Measurements from ENCODE around the gene RAI1.
"Not testable (repeated sequence)": the region's sequence is repeated elsewhere in the genome, so short reads cannot be mapped to it uniquely, and the experiment has no call there.

Gene RAI1

DNA sequence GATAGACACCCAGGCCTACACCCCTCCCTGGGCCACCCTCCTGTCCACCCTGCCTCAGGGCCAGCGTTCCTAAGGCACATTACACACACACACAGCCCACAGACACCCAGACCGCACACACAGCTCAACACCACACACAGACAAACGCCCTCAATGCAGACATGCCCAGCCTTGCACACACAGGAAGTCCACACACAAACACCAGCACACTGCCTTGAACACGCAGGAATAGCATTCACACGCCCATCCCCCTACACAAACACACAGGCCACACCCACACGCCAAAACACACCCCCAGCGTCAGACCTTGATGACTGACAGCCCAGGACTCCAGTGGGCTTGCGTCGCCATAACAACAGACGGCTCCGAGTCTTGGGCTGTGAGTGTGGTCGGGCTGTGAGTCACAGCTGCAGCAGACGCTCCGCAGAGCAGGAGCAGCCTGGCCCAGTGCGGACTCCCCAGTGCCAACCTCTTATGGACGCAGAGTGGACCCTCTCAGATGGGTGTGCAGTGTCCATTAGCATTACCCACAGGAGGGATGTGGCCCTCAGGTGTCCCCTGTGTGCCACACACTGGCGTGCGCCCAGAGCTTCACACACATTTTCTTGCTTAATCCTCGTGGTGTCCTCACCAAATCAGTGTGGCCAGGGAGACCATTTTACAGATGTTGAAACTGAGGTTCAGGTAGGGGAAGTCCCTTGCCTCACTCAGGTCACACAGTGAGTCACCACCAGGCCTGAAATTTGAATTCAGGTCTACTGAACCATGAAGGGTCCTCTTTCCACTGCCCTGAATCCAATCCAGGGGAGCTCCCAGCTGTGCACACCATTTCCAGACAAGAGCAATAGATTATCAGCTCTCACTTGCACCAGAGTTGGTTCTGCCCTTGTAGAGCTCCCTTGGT, 17.8 kb upstream of the RAI1 start:
- DNase-seq: no peak

DNA sequence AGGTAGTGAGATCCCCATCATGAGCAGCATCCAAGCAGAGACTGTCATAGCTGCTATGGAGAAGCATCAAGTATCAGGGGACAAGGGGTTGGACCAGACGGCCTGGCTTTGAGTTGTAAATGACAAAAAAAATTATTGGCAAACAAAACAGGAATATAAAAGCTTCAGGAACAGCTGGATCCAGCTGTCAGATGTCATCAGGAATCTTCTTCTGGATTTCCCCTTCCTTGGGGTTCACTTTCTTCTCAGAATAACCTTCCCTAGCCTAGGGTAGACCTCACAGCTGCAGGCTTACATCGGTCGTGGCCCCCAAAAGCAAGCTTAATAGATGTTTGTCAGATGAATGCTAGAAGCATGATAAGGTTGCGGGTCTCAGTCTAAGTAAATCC, 17.2 kb upstream of the RAI1 start:
- DNase-seq: no peak

DNA sequence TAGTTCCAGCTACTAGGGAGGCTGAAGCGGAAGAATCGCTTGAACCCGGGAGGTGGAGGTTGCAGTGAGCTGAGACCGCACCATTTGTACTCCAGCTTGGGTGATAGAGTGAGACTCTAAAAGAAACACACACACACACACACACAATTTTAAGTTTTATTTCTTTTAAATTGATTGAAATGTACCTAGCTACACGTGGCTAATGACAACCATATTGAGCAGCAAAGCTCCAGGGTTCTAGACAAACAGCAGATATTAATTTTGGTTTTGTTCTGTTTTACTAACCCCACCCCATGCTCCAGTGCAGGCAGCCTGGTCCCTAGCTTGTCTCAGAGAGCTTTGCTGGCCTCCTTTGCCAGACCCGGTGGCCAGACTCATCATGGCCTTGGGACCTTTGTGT, 16.0 kb upstream of the RAI1 start:
- DNase-seq: no peak

- DNase-seq: no peak
Observed at GRCh38 chr17:17666111-17666714, 15.0 kb upstream of the RAI1 start.

DNA sequence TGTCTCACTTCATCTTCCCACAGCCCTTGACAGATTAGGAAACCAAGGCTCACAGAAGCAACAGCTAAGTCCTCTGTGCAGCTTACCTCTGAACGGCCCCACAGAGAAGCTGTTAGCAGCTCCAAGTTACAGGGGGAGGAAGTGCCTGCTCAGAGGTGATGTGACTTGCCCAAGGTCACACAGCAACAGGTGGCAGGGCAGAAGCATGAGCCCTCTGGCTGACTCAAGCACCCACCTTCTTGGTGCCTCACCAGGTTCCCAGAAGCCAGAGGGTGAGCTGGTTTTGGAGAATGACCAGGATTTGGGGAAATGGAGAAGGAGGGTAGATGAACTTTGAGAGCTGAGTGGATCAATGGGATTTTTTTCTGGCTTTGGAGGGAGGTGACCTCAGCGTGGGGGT, 14.0 kb upstream of the RAI1 start:
- DNase-seq: no peak

DNA sequence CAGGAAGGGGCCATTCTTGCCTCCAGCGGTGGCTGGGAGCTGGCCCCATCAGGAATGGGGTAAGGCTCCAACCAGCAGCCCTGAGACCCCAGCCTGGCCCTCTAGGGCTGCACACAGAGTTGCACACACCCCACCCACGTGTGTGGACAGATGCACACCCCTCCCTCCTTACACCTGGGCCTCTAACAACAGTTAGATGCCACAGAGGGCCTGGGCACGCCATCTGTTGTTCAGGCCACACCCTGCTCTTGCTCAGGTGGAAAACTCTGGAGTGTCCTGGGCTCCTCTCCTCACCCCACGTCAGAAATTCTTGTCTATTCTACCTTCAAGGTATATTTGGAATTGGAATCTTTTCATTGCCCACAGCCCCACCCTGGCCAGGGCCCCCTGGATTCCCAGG, 13.3 kb upstream of the RAI1 start:
- DNase-seq: no peak

- DNase-seq: no peak
Observed at GRCh38 chr17:17668358-17668757, 12.9 kb upstream of the RAI1 start.

DNA sequence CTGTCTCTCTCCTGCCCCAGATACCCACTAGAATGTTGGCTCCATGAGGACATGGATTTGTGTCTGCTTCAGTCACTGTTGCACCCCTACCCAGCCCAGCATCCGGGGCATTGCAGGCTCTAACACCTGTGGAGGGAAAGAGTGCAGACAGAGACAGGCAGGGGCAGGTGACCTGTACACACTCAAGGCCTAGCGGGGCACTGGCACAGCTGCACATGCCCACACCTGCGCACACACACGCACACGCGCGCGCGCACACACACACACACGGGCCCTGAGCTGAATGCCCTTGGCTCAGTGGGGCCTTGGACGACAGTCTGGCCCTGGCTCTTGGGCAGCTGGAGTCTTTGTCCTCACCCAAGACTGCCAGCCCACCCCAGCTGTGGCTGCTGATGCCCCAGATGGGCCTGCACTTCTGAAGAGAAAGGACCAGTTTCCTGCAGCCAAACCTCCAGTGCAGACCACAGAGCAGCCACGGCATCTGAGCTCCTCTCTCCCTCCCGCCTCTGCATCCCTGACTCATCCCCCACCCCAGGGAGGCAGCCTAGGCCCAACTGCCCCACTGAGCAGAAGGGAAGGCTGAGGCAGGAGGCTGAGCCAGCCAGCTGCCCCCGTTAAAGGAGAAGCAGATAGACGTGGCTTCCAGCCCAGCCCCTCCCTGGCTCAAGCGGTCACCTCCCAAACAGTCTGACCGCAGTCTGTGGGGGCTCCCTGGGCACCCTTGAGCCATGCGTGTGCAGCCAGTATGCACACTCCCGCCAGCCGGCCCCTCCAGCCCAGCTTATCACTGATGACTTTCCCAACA, 12.3 kb upstream of the RAI1 start:
- no peak for DNase-seq

DNA sequence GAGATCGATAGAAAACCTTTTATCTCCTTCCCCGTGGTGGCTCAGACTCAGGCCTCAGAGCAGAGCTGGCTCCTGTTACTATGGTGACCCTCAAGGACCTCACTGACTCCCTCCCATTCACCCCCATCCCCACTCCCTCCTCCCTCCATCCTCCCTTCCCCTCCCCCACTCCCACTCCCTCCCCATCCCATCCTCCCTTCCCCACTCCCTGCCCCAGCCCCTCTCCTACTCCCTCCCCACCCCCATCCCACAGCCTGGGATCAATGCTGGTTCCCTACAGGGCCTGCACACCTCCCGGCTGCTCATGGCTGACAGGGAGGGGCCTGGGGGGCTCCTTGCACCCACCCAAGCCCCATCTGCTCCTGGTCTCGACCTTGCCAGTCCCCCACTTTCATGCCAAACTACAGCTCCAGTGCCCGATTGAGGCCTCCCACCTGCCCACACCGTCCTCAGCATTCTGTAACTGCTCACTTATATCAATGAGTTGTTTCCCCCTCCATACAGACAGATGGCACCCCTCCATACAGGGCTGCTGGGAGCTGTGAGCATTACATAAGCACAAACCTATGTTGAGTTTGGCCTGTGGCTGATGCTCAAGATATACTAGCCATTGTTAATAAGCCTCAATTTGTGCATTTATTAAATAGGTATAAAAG, 11.6 kb upstream of the RAI1 start:
- DNase-seq: no peak

GRCh38 chr17:17670701-17671305, 10.5 kb upstream of the RAI1 start:
- no peak for DNase-seq

DNA sequence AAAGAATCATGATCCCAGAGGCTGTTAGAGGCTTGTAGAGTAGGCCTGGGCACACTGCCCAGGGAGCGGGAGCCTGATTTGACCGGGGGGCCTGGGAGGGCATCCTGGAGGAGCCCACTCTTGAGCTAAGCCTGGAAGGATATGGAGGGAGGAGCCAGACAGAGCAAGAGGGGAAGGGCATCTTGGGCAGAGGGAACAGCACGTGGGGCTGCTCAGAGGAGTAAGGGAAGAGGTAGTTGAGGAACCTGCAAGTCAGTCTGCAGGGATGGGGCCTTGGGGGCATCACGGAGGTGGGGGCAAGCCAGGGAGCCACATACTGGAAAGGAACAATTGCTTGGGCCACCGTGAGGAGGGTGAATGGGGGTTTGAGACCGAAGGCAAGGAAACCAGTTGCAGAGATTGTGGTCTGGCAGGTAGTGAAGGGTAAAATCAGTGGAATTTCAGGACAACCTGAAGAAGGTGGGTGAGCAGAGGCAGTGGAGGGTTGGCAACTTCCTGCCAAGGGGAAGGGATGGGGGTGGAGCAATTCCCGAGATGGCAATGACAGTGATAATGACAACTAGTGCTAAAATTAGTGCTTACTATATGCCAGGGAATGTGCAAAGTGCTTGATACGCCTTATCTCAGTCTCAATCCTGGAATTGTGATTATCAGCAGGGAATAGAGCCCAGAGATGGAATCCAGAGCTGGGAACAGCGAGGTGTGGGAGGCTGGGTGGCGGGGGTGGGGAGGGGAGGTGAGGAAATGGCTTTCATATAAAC, 9.7 kb upstream of the RAI1 start:
- DNase-seq: no peak

DNA sequence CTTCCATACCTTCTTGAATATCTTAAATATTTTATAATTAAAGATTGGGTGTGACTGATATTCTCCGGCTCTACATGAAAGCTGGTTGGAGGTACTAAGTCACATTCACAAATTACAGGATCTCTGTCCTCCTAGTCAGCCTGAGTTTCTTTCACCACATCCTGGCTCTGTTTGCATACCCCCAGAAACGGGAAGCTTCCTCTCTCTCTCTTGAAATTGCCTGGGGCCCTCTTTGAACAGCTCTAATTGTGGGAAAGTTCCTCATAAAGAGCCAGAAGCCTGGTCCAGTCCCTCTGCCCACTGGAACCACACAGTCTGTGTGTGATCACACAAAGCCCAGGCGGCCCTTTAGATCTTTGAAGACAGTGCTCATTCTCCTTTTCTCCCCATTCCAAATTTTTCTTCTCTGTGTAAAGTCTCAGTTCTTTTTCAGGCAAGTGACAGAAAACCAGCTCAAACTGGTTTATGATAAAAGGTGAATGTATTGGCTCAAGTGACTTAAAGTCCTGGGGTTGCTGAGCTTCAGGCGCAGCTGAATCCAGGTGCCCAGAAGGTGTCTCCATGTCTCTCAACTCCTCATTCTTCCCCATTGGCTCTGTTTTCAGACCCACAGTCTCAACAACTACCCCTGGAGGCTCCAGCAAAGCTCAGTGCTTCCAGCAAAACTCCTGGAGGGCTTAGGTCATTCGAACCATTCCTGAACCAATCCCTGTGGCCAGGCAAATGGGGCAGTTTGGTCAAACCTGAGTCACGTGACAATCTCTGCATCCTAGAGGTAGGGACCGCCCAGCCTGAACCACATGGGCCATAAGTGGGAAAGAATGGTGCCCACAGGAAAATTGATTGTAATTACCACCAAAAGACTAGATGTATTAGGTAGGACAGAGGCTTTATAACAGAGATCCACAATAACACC, 8.5 kb upstream of the RAI1 start:
- peak in 2 of 14 donors; percentile 13 to 37 for DNase-seq

DNA sequence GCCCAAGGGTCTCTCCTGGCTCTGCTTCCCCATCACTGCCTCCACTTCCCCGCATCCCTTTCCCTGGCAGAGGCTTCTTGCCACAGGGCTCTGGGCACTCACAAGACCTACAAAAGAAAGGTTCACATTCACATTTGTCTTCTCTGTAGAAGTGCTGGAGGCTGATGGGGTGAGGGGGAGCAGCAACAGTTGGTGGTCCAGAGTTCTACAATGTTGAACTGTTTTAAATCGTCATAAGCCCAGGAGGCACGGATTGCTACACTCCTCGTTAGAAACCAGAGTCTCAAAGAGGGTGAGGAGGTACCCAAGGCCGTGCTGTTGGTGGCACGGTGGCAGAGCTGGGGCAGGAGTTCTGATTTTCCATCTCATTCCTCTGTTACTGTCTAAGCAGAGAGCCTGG, 5.8 kb upstream of the RAI1 start:
- DNase-seq: no peak

GRCh38 chr17:17675925-17676534, 5.2 kb upstream of the RAI1 start:
- DNase-seq: no peak

DNA sequence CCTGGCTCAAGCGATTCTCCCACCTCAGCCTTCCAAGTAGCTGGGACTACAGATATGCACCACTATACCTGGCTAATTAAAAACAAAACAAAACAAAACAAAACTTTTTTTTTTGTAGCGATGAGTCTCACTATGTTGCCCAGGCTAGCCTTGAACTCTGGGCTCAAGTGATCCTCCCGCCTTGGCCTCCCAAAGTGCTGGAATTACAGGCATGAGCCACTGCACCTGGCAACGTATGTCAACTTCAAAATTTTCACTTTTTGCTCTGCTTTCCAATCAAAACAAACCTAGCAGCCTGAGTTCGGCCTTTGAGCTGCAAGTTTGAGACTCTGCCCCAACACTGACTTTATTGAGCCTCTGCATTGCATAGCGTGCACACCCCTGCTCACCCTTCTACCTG, 4.5 kb upstream of the RAI1 start:
- DNase-seq: no peak

DNA sequence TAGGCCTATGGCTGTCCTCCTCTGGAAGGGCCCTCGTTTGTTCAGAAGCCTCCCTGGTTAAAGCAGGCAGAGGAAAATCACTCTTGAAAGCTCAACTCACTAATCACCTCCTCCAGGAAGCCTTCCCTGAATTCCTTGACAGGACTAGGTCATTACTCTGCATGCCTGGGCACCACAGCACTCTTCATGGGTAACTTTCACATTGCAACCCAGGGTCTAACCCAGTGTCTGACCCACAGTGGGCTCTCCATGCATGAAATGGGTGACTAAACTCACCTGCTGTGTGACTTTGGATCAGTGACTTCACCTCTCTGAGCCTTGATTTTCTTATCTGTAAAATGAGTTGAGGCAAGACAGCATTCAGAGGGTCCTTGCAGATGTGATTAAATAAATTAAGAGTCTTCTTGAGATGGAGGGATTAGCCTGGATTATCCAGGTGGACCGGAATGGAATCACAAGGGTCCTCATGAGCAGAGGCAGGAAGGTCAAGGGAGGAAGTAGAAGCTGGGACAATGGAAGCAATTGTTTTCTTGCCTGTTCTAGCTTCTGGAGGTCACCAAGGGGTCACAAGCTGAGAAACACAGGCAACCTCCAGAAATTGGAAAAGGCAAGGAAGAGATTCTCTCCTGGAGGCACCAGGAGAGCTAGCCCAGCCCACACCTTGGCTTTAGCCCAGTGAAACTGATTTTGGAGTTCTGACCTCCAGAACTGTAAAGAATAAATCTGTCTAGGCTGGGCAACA, 3.8 kb upstream of the RAI1 start:
- no peak for DNase-seq

DNA sequence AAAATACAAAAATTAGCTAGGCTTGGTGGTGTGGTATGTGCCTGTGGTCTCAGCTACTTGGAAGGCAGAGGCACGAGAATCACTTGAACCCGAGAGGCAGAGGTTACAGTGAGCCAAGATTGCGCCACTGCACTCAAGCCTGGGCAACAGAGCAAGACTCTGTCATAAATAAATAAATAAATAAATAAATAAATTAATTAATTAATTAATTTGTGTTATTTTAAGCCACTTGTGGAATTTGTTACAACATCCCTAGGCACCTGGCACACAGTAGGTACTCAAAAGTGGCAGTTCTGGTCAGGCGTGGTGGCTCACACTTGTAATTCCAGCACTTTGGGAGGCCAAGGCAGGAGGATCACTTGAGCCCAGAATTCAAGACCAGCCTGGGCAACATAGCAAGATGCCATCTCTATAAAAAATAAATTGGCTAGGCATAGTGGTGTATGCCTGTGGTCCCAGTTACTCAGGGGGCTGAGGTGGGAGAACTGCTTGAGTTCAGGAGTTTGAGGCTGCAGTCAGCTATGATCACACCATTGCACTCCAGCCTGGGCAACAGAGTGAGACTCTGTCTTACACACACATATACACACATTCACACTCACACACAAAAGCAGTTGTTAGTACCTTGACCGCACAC, 3.1 kb upstream of the RAI1 start:
- DNase-seq: not testable (repeated sequence)

- no peak for DNase-seq
Observed at GRCh38 chr17:17679243-17679642, 2.0 kb upstream of the RAI1 start.

- no peak for DNase-seq
Observed at GRCh38 chr17:17679748-17680147, 1.5 kb upstream of the RAI1 start.

All from C1 segment of cervical spinal cord (tissue), 14 donors.